Measurements from ENCODE around the gene PDE7B.

The PDE7B gene

DNA sequence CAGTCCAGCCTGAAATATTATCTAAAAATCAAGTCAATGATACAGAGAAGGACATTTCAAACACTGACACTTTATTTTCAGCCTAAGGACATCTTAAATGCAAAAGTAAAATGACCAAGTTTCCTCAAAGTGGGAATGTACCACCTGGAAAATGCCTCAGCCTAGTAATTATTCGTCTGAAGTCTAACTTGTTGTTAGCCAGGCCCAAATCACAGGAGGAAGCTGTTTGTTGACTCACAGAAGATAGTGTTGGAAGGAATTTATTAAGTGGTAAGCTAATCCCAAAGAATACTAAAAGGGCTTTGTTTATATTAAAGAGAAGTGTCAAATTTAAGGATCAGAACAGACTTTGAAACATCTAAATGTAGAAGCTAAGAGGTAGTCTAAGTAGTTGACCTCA is 2.5 kb downstream of the PDE7B start:
- Histone ChIP-seq H3K79me2 (ENCODE audit: insufficient read depth, low read depth) (no peaks in the 10 kb centered on the region), H3K9ac (no peak overlapping the region), H3K36me3 (ENCODE audit: insufficient read depth) (no peaks in the 10 kb centered on the region), H3K4me1 (ENCODE audit: low read depth, poor library complexity, severe bottlenecking) (no peaks in the 10 kb centered on the region), H2AFZ (ENCODE audit: low read depth) (no peak overlapping the region), H3K27ac (no peak overlapping the region), H3K27me3 (ENCODE audit: insufficient read depth, low read depth) (no peaks in the 10 kb centered on the region), H4K20me1 (ENCODE audit: insufficient read depth) (no peaks in the 10 kb centered on the region), H3K4me3 (IDR thresholded peaks at IDR 0.05; ENCODE audit: insufficient read depth, low read depth, low read length) (no peak overlapping the region), H3K4me2 (no peak overlapping the region)
- TF ChIP-seq, protein P1, sequence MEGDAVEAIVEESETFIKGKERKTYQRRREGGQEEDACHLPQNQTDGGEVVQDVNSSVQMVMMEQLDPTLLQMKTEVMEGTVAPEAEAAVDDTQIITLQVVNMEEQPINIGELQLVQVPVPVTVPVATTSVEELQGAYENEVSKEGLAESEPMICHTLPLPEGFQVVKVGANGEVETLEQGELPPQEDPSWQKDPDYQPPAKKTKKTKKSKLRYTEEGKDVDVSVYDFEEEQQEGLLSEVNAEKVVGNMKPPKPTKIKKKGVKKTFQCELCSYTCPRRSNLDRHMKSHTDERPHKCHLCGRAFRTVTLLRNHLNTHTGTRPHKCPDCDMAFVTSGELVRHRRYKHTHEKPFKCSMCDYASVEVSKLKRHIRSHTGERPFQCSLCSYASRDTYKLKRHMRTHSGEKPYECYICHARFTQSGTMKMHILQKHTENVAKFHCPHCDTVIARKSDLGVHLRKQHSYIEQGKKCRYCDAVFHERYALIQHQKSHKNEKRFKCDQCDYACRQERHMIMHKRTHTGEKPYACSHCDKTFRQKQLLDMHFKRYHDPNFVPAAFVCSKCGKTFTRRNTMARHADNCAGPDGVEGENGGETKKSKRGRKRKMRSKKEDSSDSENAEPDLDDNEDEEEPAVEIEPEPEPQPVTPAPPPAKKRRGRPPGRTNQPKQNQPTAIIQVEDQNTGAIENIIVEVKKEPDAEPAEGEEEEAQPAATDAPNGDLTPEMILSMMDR (conservative IDR thresholded peaks at IDR 0.05; ENCODE audit: low read depth, low read length) = no peak

DNA sequence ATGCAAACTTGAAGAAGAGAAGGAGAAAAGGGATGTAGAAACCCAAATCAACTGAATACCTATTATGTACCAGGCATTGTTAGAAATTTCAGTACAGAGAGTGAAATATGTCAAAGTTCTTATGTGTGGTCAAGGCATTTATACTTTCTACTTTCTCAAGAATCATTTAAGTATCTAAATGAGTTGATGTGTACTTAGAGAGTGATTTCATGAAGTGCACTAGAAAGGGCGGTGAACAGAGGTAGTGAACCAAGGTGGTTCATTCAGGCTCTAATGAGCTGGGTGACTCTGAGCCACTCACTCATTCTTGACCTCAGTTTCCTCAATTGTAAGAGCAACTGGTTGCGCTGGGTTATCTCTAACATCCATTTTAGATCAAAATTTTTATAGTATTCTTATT is 3.3 kb downstream of the PDE7B start:
- no peak overlapping the region for H3K9ac ChIP-seq

GRCh38 chr6:135858931-135859330 is 7.4 kb downstream of the PDE7B start:
- Histone ChIP-seq H3K4me1 (ENCODE audit: low read depth, poor library complexity, severe bottlenecking) (no peaks in the 10 kb centered on the region), H3K4me3 (IDR thresholded peaks at IDR 0.05; ENCODE audit: insufficient read depth, low read depth, low read length) (no peak overlapping the region), H4K20me1 (ENCODE audit: insufficient read depth) (no peaks in the 10 kb centered on the region), H3K79me2 (ENCODE audit: insufficient read depth, low read depth) (no peaks in the 10 kb centered on the region), H3K4me2 (no peak overlapping the region), H3K27me3 (ENCODE audit: insufficient read depth, low read depth) (no peaks in the 10 kb centered on the region), H3K27ac (no peak overlapping the region), H3K36me3 (ENCODE audit: insufficient read depth) (no peaks in the 10 kb centered on the region), H3K9ac (no peak overlapping the region), H2AFZ (ENCODE audit: low read depth) (no peak overlapping the region)
- TF ChIP-seq, protein P1 (conservative IDR thresholded peaks at IDR 0.05; ENCODE audit: low read depth, low read length) = no peak

More for the DNA sequence above, 3.3 kb downstream of the PDE7B start:
- Histone ChIP-seq H3K36me3 (ENCODE audit: insufficient read depth) (no peaks in the 10 kb centered on the region), H2AFZ (ENCODE audit: low read depth) (no peak overlapping the region), H3K27me3 (ENCODE audit: insufficient read depth, low read depth) (no peaks in the 10 kb centered on the region), H3K4me3 (IDR thresholded peaks at IDR 0.05; ENCODE audit: insufficient read depth, low read depth, low read length) (no peak overlapping the region), H4K20me1 (ENCODE audit: insufficient read depth) (no peaks in the 10 kb centered on the region), H3K27ac (no peak overlapping the region), H3K79me2 (ENCODE audit: insufficient read depth, low read depth) (no peaks in the 10 kb centered on the region), H3K4me1 (ENCODE audit: low read depth, poor library complexity, severe bottlenecking) (no peaks in the 10 kb centered on the region), H3K4me2 (no peak overlapping the region)
- TF ChIP-seq, protein P1 (conservative IDR thresholded peaks at IDR 0.05; ENCODE audit: low read depth, low read length) = no peak

DNA sequence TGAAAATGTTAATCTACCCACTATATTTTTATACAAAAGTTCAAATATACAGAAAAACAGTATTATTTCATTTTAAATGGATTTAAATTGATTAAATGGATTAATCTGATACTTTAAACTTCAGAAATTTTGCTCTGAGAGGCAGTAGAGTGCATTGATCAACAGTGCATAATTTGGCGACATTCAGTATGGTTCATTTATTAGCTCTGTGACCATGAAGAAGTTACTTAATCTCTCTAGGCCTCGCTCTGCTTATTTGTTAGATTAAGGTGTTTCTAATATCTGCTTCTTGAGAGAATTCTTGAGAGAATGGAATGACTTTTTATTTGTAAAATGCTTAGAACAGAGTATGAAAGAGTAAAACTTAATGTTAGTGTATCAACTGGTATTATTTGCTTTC is 8.9 kb downstream of the PDE7B start:
- H3K4me2 ChIP-seq = no peak overlapping the region
- H3K79me2 ChIP-seq (ENCODE audit: insufficient read depth, low read depth) = no peaks in the 10 kb centered on the region
- H3K4me3 ChIP-seq (IDR thresholded peaks at IDR 0.05; ENCODE audit: insufficient read depth, low read depth, low read length) = no peak overlapping the region
- no peaks in the 10 kb centered on the region for H3K36me3 ChIP-seq (ENCODE audit: insufficient read depth)
- H3K9ac ChIP-seq = no peak overlapping the region
- H4K20me1 ChIP-seq (ENCODE audit: insufficient read depth) = no peaks in the 10 kb centered on the region
- no peaks in the 10 kb centered on the region for H3K27me3 ChIP-seq (ENCODE audit: insufficient read depth, low read depth)
- TF ChIP-seq, protein P1 (conservative IDR thresholded peaks at IDR 0.05; ENCODE audit: low read depth, low read length) = no peak
- no peak overlapping the region for H3K27ac ChIP-seq
- H3K4me1 ChIP-seq (ENCODE audit: low read depth, poor library complexity, severe bottlenecking) = no peaks in the 10 kb centered on the region
- no peak overlapping the region for H2AFZ ChIP-seq (ENCODE audit: low read depth)
